HepG2 (cell line): ENCODE data around the gene CDK8.

Source experiments
- RFX5 ChIP-seq: IDR thresholded peaks from 2 replicates; pipeline ENCODE4 v1.6.1; 2011; ENCODE audit warnings: low read depth, low read length, improper control_type of control experiment
- ZFP36 ChIP-seq: fragments of 150-350 bp; IDR thresholded peaks from 2 replicates; pipeline ENCODE4 v1.6.1; 2018; ENCODE audit warnings: borderline replicate concordance, low read length, low read depth; ENCODE audit not compliant: partially characterized antibody
- ZNF720 ChIP-seq: sonication (generic); formaldehyde crosslinking; IDR thresholded peaks from 2 replicates; pipeline ENCODE4 v1.4.0; 2020; ENCODE audit warnings: missing genetic modification reagents
- ZNF777 ChIP-seq: sonication (generic); formaldehyde crosslinking; IDR thresholded peaks from 2 replicates; pipeline ENCODE4 v1.4.0; 2020; ENCODE audit warnings: missing genetic modification reagents
- TF ChIP-seq, protein P1 (sequence below): sonication (generic); formaldehyde crosslinking; IDR thresholded peaks from 2 replicates; pipeline ENCODE4 v1.5.0; 2020; ENCODE audit warnings: mild to moderate bottlenecking, missing genetic modification reagents, moderate library complexity

DNA sequence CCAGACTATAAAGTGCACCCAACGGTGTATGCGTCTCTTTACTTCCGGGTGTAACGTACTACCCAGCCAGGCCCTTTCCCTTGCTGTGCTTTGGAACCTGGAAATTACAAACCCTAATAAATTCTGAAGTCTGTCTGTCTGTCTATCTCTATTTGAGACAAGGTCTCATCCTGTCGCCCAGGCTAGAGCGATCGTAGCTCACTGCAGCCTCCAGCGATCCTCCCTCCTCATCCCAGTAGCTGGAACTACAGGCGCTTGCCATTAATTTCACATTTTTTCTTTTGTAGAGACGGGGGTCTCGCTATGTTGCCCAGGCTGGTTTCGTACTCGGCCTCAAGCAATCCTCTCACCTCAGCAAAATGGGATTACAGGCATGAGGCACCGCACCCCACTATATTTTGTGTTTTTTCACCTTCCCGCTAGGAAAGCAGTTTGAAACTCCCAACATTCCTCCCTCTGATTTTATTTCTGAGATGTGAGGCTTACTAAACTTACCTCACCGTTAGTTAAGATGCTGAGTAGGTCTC lies 31.3 kb upstream of the CDK8 start:
- no peak for TF ChIP-seq ZNF720 (CRISPR knock-in tag)
- no peak for TF ChIP-seq ZFP36
- TF ChIP-seq RFX5 = no peak
- no peak for TF ChIP-seq ZNF777
- TF ChIP-seq, protein P1, sequence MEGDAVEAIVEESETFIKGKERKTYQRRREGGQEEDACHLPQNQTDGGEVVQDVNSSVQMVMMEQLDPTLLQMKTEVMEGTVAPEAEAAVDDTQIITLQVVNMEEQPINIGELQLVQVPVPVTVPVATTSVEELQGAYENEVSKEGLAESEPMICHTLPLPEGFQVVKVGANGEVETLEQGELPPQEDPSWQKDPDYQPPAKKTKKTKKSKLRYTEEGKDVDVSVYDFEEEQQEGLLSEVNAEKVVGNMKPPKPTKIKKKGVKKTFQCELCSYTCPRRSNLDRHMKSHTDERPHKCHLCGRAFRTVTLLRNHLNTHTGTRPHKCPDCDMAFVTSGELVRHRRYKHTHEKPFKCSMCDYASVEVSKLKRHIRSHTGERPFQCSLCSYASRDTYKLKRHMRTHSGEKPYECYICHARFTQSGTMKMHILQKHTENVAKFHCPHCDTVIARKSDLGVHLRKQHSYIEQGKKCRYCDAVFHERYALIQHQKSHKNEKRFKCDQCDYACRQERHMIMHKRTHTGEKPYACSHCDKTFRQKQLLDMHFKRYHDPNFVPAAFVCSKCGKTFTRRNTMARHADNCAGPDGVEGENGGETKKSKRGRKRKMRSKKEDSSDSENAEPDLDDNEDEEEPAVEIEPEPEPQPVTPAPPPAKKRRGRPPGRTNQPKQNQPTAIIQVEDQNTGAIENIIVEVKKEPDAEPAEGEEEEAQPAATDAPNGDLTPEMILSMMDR (CRISPR knock-in tag) = no peak
